PC-9 (cell line): Measurements from ENCODE around the gene SIPA1L3. TPM values are rescaled to one million over a fixed set of nuclear protein-coding genes. Genes with fewer than 3 reads are reported as not detected.

ENCODE experiments used
- BruUV-seq: library from RNA; stranded (reverse); fragments of 400-500 nt; replicated peaks from 2 replicates; lab custom pipeline; 2021; lab: Mats Ljungman, UMichigan
- CTCF ChIA-PET: fragments of 300-600 bp; sonication (Branson Sonifier 250); formaldehyde crosslinking; loops from one replicate; lab custom pipeline; 2022; ENCODE audit warnings: antibody characterized with exemption; lab: Charles Lee
- POLR2A ChIA-PET: fragments of 300-600 bp; sonication (Branson Sonifier 250); formaldehyde crosslinking; loops from one replicate; lab custom pipeline; 2022; ENCODE audit warnings: antibody characterized with exemption; ENCODE audit not compliant: unreplicated experiment; lab: Charles Lee
- DNase-seq, 2 experiments: peaks; one replicate each; pipeline versions ENCODE4 v3.0.0 to v3.0.0-alpha.2; 2015 to 2022; ENCODE audit warnings: mixed read lengths in 1 of 2
- H2AFZ ChIP-seq: fragments of 200-600 bp; sonication (generic); 2 replicates; pipeline ENCODE4 v1.8.1; 2017; ENCODE audit warnings: antibody characterized with exemption
- H3F3A ChIP-seq: fragments of 200-600 bp; sonication (generic); 2 replicates; pipeline ENCODE4 v1.8.1; 2017; ENCODE audit warnings: antibody characterized with exemption, mild to moderate bottlenecking, low read depth; ENCODE audit not compliant: insufficient read depth
- H3K27ac ChIP-seq: fragments of 200-600 bp; sonication (generic); 2 replicates; pipeline ENCODE4 v1.6.1; 2016; ENCODE audit warnings: mixed run types
- H3K27me3 ChIP-seq: fragments of 200-600 bp; sonication (generic); 2 replicates; pipeline ENCODE4 v1.6.1; 2016; ENCODE audit warnings: low read depth, mixed run types; ENCODE audit not compliant: insufficient read depth
- H3K36me3 ChIP-seq: fragments of 200-600 bp; sonication (generic); 2 replicates; pipeline ENCODE4 v1.6.1; 2016; ENCODE audit warnings: low read depth, mixed run types
- H3K4me1 ChIP-seq: fragments of 200-600 bp; sonication (generic); replicated peaks from 2 replicates; pipeline ENCODE4 v1.6.1; 2016; ENCODE audit warnings: mixed run types; ENCODE audit not compliant: insufficient read depth
- H3K4me2 ChIP-seq: fragments of 200-600 bp; sonication (generic); 2 replicates; pipeline ENCODE4 v1.6.1; 2017; ENCODE audit warnings: mixed run types
- H3K4me3 ChIP-seq: fragments of 200-600 bp; sonication (generic); 2 replicates; pipeline ENCODE4 v1.6.1; 2016; ENCODE audit warnings: mixed run types
- H3K79me2 ChIP-seq: fragments of 200-600 bp; sonication (generic); 2 replicates; pipeline ENCODE4 v1.6.1; 2017; ENCODE audit warnings: low read depth, mixed run types
- H3K9me2 ChIP-seq: fragments of 200-600 bp; sonication (generic); 2 replicates; pipeline ENCODE4 v1.8.1; 2017; ENCODE audit warnings: mild to moderate bottlenecking; ENCODE audit not compliant: insufficient read depth
- H3K9me3 ChIP-seq: fragments of 200-600 bp; sonication (generic); 2 replicates; pipeline ENCODE4 v1.8.1; 2016; ENCODE audit warnings: low read depth; ENCODE audit not compliant: insufficient read depth
- H4K20me1 ChIP-seq: fragments of 200-600 bp; sonication (generic); 2 replicates; pipeline ENCODE4 v1.8.1; 2017; ENCODE audit not compliant: insufficient read depth
- CTCF ChIP-seq: fragments of 200-600 bp; sonication (generic); conservative IDR thresholded peaks from 2 replicates; pipeline ENCODE4 v1.6.1; 2017; ENCODE audit warnings: mixed run types, antibody characterized with exemption, mild to moderate bottlenecking, moderate library complexity
- EZH2 ChIP-seq: fragments of 200-600 bp; sonication (generic); IDR thresholded peaks from 2 replicates; pipeline ENCODE4 v1.8.0; 2017; ENCODE audit warnings: antibody characterized with exemption, low read depth
- intact Hi-C: fragments of 100-400 bp; cut with micrococcal nuclease; formaldehyde crosslinking; loops from one replicate; pipeline ENCODE4 v1.10.0; 2022; ENCODE audit not compliant: unreplicated experiment
- total RNA-seq: library from RNA; stranded (reverse); gene quantifications from 2 replicates; pipeline ENCODE4 v1.2.3, GENCODE V29; 2021

Gene SIPA1L3
- total RNA-seq, 1 experiment from 2014 or later, result 55.2 TPM

GRCh38 chr19:38252941-38253691 is 346.1 kb downstream of the SIPA1L3 start:
- CTCF ChIA-PET, result no interaction called here
- H2AFZ ChIP-seq, result no peak overlapping the region

GRCh38 chr19:38253788-38254187 is 346.8 kb downstream of the SIPA1L3 start:
- peaks cover 9% of the 10 kb centered on the region for H3K4me1 ChIP-seq
- H3K79me2 ChIP-seq, result no peaks in the 10 kb centered on the region
- H3K9me3 ChIP-seq, result no peaks in the 10 kb centered on the region
- H3K4me3 ChIP-seq, result no peak overlapping the region
- no TSS peak for BruUV-seq
- H4K20me1 ChIP-seq, result no peaks in the 10 kb centered on the region
- no peak for DNase-seq
- H3K36me3 ChIP-seq, result no peaks in the 10 kb centered on the region
- no peak overlapping the region for H3K27ac ChIP-seq
- no peaks in the 10 kb centered on the region for H3K9me2 ChIP-seq
- no peaks in the 10 kb centered on the region for H3K27me3 ChIP-seq
- ChIA-PET POLR2A (no interaction called here), CTCF (no interaction called here)
- no peak for TF ChIP-seq CTCF
- TF ChIP-seq EZH2, result no peak
- no peak overlapping the region for H3K4me2 ChIP-seq
- H2AFZ ChIP-seq, result no peak overlapping the region
- intact Hi-C loops, result no loop called here
- no peaks in the 10 kb centered on the region for H3F3A ChIP-seq

More at GRCh38 chr19:38252941-38253691, 346.1 kb downstream of the SIPA1L3 start:
- intact Hi-C loops, result no loop called here
- Histone ChIP-seq H3K27me3 (no peaks in the 10 kb centered on the region), H3K4me2 (no peak overlapping the region), H3K9me3 (no peaks in the 10 kb centered on the region), H3K79me2 (no peaks in the 10 kb centered on the region), H3K27ac (no peak overlapping the region), H3K9me2 (no peaks in the 10 kb centered on the region), H3K36me3 (no peaks in the 10 kb centered on the region), H3K4me3 (no peak overlapping the region), H3K4me1 (peaks cover 9% of the 10 kb centered on the region), H4K20me1 (no peaks in the 10 kb centered on the region), H3F3A (no peaks in the 10 kb centered on the region)
- POLR2A ChIA-PET, result interaction anchor here (0.5 kb wide), 1 partner anchor 155 kb away, joined by 3 read pairs; no protein-coding TSS in a partner anchor
- TF ChIP-seq EZH2 (no peak), CTCF (no peak)
- no peak for DNase-seq
- no TSS peak for BruUV-seq

- Histone ChIP-seq H3K4me1 (peaks cover 6% of the 10 kb centered on the region), H3K79me2 (no peaks in the 10 kb centered on the region), H3K36me3 (no peaks in the 10 kb centered on the region), H4K20me1 (no peaks in the 10 kb centered on the region), H3K9me3 (no peaks in the 10 kb centered on the region), H3K27me3 (no peaks in the 10 kb centered on the region), H3F3A (0 out of 2 replicates have a peak, but pooled peaks cover 2% of the 10 kb centered on the region), H3K9me2 (no peaks in the 10 kb centered on the region), H3K4me3 (no peak overlapping the region), H3K4me2 (no peak overlapping the region), H2AFZ (no peak overlapping the region), H3K27ac (no peak overlapping the region)
- TF ChIP-seq CTCF, result no peak
- no peak for TF ChIP-seq EZH2
- ChIA-PET POLR2A (interaction anchor here (0.6 kb wide), 1 partner anchor 25 kb away, joined by 6 read pairs; no protein-coding TSS in a partner anchor), CTCF (no interaction called here)
- no TSS peak for BruUV-seq
- intact Hi-C loops, result no loop called here
- DNase-seq, result no peak
These were observed 348.5 kb downstream of the SIPA1L3 start for GRCh38 chr19:38255383-38256014.

Other genes starting within 250 kb of the SIPA1L3 start
- gene ZNF607, start 187.4 kb upstream of the SIPA1L3 start, total RNA-seq, result 10.6 and 12.5 TPM in 2 replicates
- gene ZNF573, start 127.6 kb upstream of the SIPA1L3 start, total RNA-seq, result 5.5 and 7.9 TPM in 2 replicates
- gene WDR87, start 614 bp upstream of the SIPA1L3 start, total RNA-seq, result not detected in 2 replicates